SIG-M5 treated with dmso at 0.1 percent for 504 hours (cell line): ENCODE results near the gene TRAK2.
"Not testable (repeated sequence)": the region's sequence is repeated elsewhere in the genome, so short reads cannot be mapped to it uniquely, and the experiment has no call there.

Experiments used
- DNase-seq: peaks from one replicate; lab custom pipeline; 2025; ENCODE audit not compliant: unreplicated experiment; lab: John Stamatoyannopoulos, UW

TRAK2 gene

GRCh38 chr2:201452058-201452921, 1.0 kb upstream of the TRAK2 start:
- peak; percentile 30 for DNase-seq

DNA sequence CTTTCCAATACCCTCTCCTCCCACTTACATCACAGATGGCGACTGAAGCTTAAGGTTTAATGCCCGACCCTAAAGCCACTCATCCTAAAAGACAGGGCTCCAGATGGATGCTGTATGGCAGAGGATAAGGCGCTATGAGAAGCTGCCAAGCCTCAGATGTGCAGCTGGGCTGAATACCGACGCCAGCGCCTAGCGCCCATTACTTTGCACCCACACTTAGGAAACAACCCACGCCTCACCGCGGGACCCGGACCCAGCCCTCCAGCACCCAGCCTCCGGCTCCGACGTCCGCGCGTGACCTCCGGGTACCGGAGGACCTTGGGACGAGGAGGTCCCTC, 335 bp downstream of the TRAK2 start:
- DNase-seq: peak; percentile 28

GRCh38 chr2:201448701-201449100, 2.6 kb downstream of the TRAK2 start:
- no peak for DNase-seq

DNA sequence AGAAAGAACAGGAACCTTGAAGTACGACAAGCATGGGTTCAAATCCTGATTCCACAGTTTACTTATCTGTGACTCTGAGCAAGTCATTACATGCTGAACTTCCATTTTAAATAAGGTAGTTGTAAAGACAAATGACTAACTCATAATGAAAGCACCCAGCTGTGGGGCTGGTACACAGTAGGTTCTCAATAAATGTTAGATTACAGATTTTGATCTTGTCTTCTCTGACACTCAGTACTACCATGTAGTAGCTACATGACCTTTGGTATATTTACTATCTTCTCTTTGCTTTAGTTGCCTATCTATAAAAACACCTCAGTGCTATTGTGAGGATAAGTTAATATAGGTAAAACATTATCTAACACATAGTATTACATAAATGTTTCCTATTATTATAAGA, 3.2 kb downstream of the TRAK2 start:
- no peak for DNase-seq

DNA sequence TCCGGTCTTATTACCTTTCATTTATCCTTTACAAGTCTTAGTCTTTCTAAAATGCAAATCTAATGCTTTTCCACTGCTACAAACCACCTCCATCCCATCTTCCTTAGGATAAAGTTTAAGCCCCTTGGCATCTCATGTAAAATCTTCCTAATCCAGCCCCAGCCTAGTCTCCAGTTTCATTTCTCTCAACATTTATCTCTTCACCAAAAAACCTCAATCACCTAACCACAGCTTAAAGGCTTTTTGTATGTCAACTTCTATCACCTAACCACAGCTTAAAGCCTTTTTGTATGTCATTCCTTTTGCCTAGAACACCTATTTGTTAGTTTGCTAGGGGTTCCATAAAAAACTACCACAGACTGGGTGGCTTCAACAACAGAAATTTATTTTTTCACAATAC, 4.2 kb downstream of the TRAK2 start:
- no peak for DNase-seq

- DNase-seq: no peak
These were observed 6.4 kb downstream of the TRAK2 start for GRCh38 chr2:201444746-201445465.

- DNase-seq: no peak
These were observed 9.8 kb downstream of the TRAK2 start for GRCh38 chr2:201441409-201441808.

- no peak for DNase-seq
These were observed 11.1 kb downstream of the TRAK2 start for GRCh38 chr2:201440182-201440581.

DNA sequence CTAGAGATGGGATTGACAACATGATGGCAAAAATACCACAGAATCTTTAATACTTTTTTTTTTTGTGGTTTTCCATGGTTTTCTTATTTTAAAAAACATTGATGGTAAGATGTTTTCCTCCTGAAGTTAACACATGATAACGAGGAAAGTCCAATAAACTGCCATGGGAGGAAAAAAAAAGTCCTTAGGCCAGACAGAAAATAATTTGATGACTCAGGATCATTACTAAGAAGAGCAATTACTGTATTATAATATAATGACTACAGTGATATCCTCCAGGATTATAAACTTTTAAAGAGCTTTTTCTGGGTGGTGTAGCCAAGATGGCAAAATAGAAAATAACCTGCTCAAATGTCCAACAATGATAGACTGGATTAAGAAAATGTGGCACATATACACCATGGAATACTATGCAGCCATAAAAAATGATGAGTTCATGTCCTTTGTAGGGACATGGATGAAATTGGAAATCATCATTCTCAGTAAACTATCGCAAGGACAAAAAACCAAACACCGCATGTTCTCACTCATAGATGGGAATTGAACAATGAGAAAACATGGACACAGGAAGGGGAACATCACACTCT, 11.8 kb downstream of the TRAK2 start:
- not testable (repeated sequence) for DNase-seq

- no peak for DNase-seq
These were observed 15.1 kb downstream of the TRAK2 start for GRCh38 chr2:201436141-201436540.

DNA sequence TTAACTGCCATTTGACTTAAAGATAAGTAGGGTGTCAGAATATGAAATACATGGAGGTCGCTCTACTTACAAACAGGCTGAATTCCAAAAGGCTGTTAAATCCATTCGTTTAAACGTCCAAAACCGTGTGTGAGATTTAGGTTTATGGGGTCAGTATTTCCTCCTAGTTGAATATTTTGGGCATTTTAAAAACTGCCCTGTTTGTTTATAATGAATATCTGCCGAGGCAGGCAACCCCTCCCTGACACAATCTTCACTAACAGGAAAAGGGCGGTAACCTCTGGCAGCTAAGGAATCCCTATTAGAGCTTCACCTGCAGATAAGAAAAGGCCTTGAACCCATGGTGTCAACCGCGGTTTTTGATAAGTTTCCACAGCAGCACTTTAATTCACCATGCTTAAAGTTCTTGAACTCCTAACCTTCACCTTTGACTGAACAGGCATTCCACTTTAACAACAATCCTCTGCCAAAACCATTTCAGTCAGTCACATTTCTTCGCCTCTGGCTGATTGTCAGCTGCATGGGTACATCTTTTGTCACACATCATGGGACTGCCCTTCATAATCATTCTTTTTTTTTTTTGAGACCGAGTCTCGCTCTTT, 17.8 kb downstream of the TRAK2 start:
- no peak for DNase-seq

DNA sequence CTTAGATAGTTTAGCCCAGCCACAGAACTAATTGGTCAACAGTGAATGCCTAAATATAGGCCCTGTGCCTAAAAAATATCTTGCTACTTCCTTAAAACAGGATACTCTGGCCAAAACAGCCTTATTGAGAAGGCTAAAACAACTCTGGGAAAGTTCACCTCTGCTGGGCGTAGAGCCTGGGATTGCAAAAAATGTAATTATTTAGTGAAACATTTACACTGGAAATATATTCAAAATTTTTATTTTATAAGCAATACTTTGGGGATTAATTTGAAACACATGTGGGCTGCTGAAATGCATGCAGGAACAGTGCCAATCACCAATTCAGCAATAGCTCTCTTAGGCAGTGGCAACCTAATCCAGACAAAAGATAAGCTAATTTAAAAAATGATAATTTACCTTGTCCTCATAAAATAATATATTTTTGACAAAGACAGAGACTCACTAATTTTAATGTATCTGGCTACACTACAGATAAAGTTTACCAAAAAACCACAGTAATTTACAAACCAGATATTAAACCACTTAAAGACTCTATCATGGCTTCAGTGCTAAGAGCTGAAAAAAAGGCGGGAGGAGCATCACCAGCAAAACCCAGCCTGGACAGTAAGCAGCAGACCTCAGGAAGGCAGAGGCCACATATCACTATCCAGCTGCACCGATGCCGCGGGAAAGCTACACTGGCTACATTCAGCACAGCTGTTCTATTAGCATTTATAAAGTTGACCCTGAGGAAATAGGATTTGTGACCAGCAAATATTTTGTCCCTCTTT, 18.5 kb downstream of the TRAK2 start:
- peak; percentile 12 for DNase-seq

DNA sequence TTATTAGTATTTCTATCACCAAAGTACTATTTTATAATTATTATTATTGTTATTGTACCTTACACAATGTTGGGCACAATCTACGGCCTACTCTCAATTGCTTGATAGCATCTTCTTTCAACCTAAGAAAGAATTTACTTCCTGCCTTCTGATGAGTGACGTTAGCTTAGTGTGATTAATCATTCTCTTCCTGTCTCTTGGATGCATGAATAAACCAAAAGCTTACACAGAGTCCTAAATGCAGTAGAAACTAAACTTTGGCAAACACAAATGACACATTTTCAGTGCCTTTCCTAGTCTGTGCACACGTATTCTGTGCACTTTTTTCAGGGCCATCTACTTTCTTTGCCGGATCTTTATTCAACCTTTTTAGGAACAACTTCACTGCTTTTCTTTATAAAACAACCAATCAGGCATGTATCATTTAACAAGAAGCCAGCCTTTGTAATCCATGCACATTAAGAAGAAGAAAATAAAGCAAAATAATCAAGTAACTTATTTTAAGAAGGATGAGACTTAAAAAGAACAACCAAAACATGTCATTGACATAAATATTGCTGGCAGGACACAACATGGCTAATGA, 19.1 kb downstream of the TRAK2 start:
- DNase-seq: no peak

DNA sequence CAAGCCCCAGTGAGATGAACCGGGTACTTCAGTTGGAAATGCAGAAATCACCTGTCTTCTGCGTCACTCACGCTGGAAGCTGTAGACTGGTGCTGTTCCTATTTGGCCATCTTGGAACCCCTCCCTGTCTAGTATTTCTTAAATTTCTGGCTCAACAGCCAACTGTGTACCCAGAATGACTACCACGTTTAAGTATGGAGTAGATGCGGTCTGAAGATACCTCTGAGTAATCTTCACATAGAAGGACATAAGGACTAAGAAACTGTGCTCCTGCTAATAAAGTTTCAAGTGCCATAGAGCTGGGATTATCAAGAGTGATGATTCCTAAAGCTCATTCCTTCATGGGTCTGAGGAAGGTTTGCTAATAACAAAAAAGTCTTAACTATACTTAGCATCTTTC, 20.4 kb downstream of the TRAK2 start:
- DNase-seq: no peak

- not testable (repeated sequence) for DNase-seq
These were observed 20.9 kb downstream of the TRAK2 start for GRCh38 chr2:201430322-201430721.

GRCh38 chr2:201429835-201430234, 21.4 kb downstream of the TRAK2 start:
- not testable (repeated sequence) for DNase-seq

- not testable (repeated sequence) for DNase-seq
These were observed 22.9 kb downstream of the TRAK2 start for GRCh38 chr2:201428366-201428765.

DNA sequence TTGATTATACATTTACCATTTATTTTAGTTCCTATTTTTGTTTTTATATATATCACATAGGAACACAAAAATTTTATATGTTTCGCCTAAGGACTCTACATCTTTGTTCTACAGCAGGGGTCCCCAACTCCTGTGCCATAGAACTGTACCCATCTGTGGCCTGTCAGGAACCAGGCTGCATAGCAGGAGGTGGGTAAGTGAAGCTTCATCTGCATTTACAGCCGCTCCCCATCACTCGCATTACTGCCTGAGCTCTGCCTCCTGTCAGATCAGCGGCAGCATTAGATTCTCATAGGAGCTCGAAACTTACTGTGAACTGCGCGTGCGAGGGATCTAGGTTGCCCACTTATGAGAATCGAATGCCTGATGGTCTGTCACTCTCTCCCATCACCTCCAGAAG, 25.3 kb downstream of the TRAK2 start:
- DNase-seq: no peak

GRCh38 chr2:201420442-201421113, 30.7 kb downstream of the TRAK2 start:
- DNase-seq: no peak

- DNase-seq: no peak
These were observed 31.3 kb downstream of the TRAK2 start for GRCh38 chr2:201419986-201420385.
